Esophagus squamous epithelium (tissue), 4 donors: ENCODE results near the gene OR8S1.
A peak's percentile ranks its signal among the peaks of the same experiment; 100 is the strongest.

Experiments used
- POLR2A ChIP-seq, 4 donors: fragments of 450-650 bp; IDR thresholded peaks; one replicate each; pipeline ENCODE4 v1.6.1; 2017; ENCODE audit warnings: antibody characterized with exemption in 4 of 4, mild to moderate bottlenecking in 4 of 4, moderate library complexity in 3 of 4
- TF ChIP-seq, protein P1 (sequence below), 6 experiments: fragments of 450-650 bp in 4 of 6; fragments of 200-600 bp in 2 of 6; sonication (generic) in 2 of 6; IDR thresholded peaks; one replicate each; pipeline ENCODE4 v1.5.1; 2016 to 2019; ENCODE audit warnings: antibody characterized with exemption in 6 of 6, mild to moderate bottlenecking in 4 of 6, moderate library complexity in 4 of 6

DNA sequence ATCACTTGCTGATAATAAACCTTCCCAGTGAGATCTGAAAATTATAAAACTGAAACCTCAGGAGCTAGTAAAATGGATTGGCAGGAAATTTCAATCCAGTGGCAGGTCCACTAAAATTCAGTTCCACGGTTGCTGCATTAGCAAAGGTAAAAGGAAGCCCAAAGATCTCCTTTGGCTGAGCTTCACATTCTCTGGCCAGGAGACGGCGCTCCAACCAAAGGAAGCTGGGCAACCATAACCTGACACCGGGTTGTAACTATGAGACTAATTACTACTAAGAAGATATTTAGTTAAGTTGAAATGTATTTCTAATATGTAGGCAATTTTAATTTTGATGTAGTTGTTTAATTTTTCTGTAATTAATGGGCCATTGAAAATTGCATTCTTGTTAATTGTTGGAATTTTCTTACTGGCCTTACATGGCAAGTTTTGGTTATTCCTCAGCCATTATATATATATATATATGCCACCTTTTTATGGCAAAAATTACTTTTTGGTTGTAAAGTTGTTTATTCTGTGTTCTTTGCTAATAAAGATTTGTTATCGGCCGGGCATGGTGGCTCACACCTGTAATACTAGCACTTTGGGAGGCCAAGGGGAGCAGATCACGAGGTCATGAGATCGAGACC, 17.0 kb downstream of the OR8S1 start:
- no peak for TF ChIP-seq POLR2A (IDR thresholded peaks at IDR 0.05)
- TF ChIP-seq, protein P1, sequence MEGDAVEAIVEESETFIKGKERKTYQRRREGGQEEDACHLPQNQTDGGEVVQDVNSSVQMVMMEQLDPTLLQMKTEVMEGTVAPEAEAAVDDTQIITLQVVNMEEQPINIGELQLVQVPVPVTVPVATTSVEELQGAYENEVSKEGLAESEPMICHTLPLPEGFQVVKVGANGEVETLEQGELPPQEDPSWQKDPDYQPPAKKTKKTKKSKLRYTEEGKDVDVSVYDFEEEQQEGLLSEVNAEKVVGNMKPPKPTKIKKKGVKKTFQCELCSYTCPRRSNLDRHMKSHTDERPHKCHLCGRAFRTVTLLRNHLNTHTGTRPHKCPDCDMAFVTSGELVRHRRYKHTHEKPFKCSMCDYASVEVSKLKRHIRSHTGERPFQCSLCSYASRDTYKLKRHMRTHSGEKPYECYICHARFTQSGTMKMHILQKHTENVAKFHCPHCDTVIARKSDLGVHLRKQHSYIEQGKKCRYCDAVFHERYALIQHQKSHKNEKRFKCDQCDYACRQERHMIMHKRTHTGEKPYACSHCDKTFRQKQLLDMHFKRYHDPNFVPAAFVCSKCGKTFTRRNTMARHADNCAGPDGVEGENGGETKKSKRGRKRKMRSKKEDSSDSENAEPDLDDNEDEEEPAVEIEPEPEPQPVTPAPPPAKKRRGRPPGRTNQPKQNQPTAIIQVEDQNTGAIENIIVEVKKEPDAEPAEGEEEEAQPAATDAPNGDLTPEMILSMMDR (IDR thresholded peaks at IDR 0.05): peak in 5 of 6 experiments; percentile 18 to 80 (median 62)
